Measurements from ENCODE around the gene FSTL5.

The FSTL5 gene

GRCh38 chr4:161359491-161359890 is 804.3 kb downstream of the FSTL5 start:
- H3K27me3 ChIP-seq (replicated peaks; ENCODE audit: control insufficient read depth, insufficient read depth, low read length): no peaks in the 10 kb centered on the region
- no peaks in the 10 kb centered on the region for H3K36me3 ChIP-seq (ENCODE audit: control insufficient read depth, insufficient read depth, low read length)
- TF ChIP-seq CTCF (IDR thresholded peaks at IDR 0.05; ENCODE audit: insufficient read depth, low read length, poor library complexity, severe bottlenecking): no peak
- no peak overlapping the region for H3K4me3 ChIP-seq (replicated peaks; ENCODE audit: low read depth, low read length)
- DNase-seq (ENCODE audit: extremely low read depth, insufficient read length): no peak

DNA sequence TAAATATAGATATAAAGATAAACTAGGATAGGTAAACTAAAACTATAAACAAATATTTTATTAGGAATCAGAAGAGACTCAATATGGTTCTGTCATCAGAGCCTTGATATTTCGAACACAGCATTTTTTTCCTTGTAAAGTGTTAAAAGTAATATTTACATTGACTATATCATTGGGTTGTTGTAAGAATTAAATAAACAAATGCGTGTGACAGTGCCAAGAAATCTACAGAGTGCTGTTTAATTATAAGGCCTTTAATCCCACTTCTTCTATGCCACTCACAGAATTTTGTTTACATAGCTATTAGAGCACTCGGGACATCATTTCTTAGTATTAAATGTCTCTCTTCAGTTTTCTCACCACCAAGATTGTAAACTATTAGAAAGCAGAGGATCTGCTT is 807.4 kb downstream of the FSTL5 start:
- Histone ChIP-seq H3K36me3 (ENCODE audit: control insufficient read depth, insufficient read depth, low read length) (no peaks in the 10 kb centered on the region), H3K4me3 (replicated peaks; ENCODE audit: low read depth, low read length) (no peak overlapping the region), H3K27me3 (replicated peaks; ENCODE audit: control insufficient read depth, insufficient read depth, low read length) (no peaks in the 10 kb centered on the region)
- no peak for DNase-seq (ENCODE audit: extremely low read depth, insufficient read length)
- TF ChIP-seq CTCF (IDR thresholded peaks at IDR 0.05; ENCODE audit: insufficient read depth, low read length, poor library complexity, severe bottlenecking): no peak

DNA sequence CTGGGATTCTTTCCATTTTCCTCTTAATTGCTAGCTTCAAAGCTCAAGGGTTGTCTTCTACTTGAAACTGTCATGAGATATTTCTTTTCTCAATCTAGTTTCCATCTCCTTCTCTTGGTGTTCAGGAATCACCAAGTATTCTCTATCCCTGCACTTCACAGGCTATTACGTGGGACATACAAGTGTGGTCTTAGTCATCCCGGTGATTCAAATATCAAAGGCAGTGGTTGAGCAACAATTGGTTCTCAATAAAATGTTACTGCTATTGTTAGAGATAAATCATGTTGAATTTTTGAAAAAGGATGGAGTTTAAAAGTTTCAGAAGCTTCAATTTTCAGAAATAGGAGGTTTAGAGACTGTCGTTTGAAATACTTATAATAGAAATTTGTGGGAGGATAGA is 812.9 kb downstream of the FSTL5 start:
- TF ChIP-seq CTCF (IDR thresholded peaks at IDR 0.05; ENCODE audit: insufficient read depth, low read length, poor library complexity, severe bottlenecking): no peak
- Histone ChIP-seq H3K36me3 (ENCODE audit: control insufficient read depth, insufficient read depth, low read length) (no peaks in the 10 kb centered on the region), H3K4me3 (replicated peaks; ENCODE audit: low read depth, low read length) (no peak overlapping the region), H3K27me3 (replicated peaks; ENCODE audit: control insufficient read depth, insufficient read depth, low read length) (no peaks in the 10 kb centered on the region)
- DNase-seq (ENCODE audit: extremely low read depth, insufficient read length): no peak

- Histone ChIP-seq H3K27me3 (replicated peaks; ENCODE audit: control insufficient read depth, insufficient read depth, low read length) (no peaks in the 10 kb centered on the region), H3K4me3 (replicated peaks; ENCODE audit: low read depth, low read length) (no peak overlapping the region), H3K36me3 (ENCODE audit: control insufficient read depth, insufficient read depth, low read length) (no peaks in the 10 kb centered on the region)
- no peak for DNase-seq (ENCODE audit: extremely low read depth, insufficient read length)
- TF ChIP-seq CTCF (IDR thresholded peaks at IDR 0.05; ENCODE audit: insufficient read depth, low read length, poor library complexity, severe bottlenecking): no peak
These were observed 818.1 kb downstream of the FSTL5 start for GRCh38 chr4:161345741-161346140.

GRCh38 chr4:161343569-161343950 is 820.2 kb downstream of the FSTL5 start:
- Histone ChIP-seq H3K27me3 (replicated peaks; ENCODE audit: control insufficient read depth, insufficient read depth, low read length) (no peaks in the 10 kb centered on the region), H3K36me3 (ENCODE audit: control insufficient read depth, insufficient read depth, low read length) (no peaks in the 10 kb centered on the region), H3K4me3 (replicated peaks; ENCODE audit: low read depth, low read length) (no peak overlapping the region)
- no peak for TF ChIP-seq CTCF (IDR thresholded peaks at IDR 0.05; ENCODE audit: insufficient read depth, low read length, poor library complexity, severe bottlenecking)
- DNase-seq (ENCODE audit: extremely low read depth, insufficient read length): no peak

DNA sequence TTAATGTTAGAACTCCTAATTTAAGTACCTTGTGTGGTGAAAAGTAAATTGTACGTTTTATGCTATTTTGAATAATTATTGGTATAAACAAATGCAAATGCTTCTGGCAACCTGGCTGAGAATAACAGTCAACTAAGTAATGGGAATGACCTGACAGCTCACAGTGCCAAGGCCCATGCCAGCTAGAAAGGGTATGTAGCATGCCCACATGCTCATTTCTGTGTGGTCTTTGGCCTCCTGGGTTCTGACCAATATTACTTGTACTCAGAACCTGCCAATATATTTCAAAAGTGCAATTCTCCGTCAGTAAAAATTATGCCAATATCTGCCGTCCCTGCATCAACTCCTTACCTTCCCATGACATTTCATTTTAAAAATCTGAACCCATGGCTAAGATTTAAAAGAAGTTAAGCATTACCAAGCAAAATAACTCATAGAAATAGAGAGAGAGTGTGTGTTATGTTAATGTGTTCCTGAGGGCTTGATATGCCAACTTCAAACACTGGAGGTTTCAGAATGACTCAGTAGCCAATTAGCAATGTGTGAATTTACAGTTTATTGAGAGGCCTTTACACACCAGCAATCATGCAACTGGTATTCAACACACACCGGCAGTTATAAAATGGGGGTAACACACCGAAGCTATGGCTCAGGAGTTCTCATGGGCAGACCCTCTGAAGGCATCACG is 820.8 kb downstream of the FSTL5 start:
- no peak for DNase-seq (ENCODE audit: extremely low read depth, insufficient read length)
- Histone ChIP-seq H3K4me3 (replicated peaks; ENCODE audit: low read depth, low read length) (no peak overlapping the region), H3K36me3 (ENCODE audit: control insufficient read depth, insufficient read depth, low read length) (no peaks in the 10 kb centered on the region), H3K27me3 (replicated peaks; ENCODE audit: control insufficient read depth, insufficient read depth, low read length) (no peaks in the 10 kb centered on the region)
- TF ChIP-seq CTCF (IDR thresholded peaks at IDR 0.05; ENCODE audit: insufficient read depth, low read length, poor library complexity, severe bottlenecking): no peak

Measured in GM06990 (cell line).